Vagina (tissue), 2 donors: ENCODE measurements around the gene LMBRD1.

Experiments used
- POLR2A ChIP-seq, 2 donors: fragments of 450-650 bp; IDR thresholded peaks; one replicate each; pipeline ENCODE4 v1.6.1; 2017; ENCODE audit warnings: antibody characterized with exemption in 2 of 2, mild to moderate bottlenecking in 2 of 2, moderate library complexity in 2 of 2
- TF ChIP-seq, protein P1 (sequence below), 3 experiments: fragments of 450-650 bp in 2 of 3; fragments of 200-600 bp in 1 of 3; sonication (generic) in 1 of 3; IDR thresholded peaks; one replicate each; pipeline ENCODE4 v1.5.1; 2017 to 2019; ENCODE audit warnings: antibody characterized with exemption in 3 of 3, mild to moderate bottlenecking in 2 of 3, moderate library complexity in 2 of 3

GRCh38 chr6:69775941-69776340 is 20.9 kb downstream of the LMBRD1 start:
- TF ChIP-seq, protein P1, sequence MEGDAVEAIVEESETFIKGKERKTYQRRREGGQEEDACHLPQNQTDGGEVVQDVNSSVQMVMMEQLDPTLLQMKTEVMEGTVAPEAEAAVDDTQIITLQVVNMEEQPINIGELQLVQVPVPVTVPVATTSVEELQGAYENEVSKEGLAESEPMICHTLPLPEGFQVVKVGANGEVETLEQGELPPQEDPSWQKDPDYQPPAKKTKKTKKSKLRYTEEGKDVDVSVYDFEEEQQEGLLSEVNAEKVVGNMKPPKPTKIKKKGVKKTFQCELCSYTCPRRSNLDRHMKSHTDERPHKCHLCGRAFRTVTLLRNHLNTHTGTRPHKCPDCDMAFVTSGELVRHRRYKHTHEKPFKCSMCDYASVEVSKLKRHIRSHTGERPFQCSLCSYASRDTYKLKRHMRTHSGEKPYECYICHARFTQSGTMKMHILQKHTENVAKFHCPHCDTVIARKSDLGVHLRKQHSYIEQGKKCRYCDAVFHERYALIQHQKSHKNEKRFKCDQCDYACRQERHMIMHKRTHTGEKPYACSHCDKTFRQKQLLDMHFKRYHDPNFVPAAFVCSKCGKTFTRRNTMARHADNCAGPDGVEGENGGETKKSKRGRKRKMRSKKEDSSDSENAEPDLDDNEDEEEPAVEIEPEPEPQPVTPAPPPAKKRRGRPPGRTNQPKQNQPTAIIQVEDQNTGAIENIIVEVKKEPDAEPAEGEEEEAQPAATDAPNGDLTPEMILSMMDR (IDR thresholded peaks at IDR 0.05): no peak
- no peak for TF ChIP-seq POLR2A (IDR thresholded peaks at IDR 0.05)
